ENCODE data around the gene SPINK14.

- TF ChIP-seq, protein P1, sequence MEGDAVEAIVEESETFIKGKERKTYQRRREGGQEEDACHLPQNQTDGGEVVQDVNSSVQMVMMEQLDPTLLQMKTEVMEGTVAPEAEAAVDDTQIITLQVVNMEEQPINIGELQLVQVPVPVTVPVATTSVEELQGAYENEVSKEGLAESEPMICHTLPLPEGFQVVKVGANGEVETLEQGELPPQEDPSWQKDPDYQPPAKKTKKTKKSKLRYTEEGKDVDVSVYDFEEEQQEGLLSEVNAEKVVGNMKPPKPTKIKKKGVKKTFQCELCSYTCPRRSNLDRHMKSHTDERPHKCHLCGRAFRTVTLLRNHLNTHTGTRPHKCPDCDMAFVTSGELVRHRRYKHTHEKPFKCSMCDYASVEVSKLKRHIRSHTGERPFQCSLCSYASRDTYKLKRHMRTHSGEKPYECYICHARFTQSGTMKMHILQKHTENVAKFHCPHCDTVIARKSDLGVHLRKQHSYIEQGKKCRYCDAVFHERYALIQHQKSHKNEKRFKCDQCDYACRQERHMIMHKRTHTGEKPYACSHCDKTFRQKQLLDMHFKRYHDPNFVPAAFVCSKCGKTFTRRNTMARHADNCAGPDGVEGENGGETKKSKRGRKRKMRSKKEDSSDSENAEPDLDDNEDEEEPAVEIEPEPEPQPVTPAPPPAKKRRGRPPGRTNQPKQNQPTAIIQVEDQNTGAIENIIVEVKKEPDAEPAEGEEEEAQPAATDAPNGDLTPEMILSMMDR (IDR thresholded peaks at IDR 0.05) = no peak
- TF ChIP-seq POLR2AphosphoS5 (IDR thresholded peaks at IDR 0.05) = no peak
Observed at GRCh38 chr5:148202531-148203203, 34.3 kb downstream of the SPINK14 start, which contains the start of gene SPINK6.
